Stimulated activated CD4-positive, alpha-beta T cell treated with anti-CD3 and anti-CD28 coated beads, Interleukin-4, amount 100 ng/mL, for 4 hours (primary cell): ENCODE measurements around the gene MMEL1.

ENCODE experiments used
- DNase-seq, 2 experiments: peaks; one replicate each; pipeline ENCODE4 v3.0.0-alpha.2; 2020

MMEL1 gene

DNA sequence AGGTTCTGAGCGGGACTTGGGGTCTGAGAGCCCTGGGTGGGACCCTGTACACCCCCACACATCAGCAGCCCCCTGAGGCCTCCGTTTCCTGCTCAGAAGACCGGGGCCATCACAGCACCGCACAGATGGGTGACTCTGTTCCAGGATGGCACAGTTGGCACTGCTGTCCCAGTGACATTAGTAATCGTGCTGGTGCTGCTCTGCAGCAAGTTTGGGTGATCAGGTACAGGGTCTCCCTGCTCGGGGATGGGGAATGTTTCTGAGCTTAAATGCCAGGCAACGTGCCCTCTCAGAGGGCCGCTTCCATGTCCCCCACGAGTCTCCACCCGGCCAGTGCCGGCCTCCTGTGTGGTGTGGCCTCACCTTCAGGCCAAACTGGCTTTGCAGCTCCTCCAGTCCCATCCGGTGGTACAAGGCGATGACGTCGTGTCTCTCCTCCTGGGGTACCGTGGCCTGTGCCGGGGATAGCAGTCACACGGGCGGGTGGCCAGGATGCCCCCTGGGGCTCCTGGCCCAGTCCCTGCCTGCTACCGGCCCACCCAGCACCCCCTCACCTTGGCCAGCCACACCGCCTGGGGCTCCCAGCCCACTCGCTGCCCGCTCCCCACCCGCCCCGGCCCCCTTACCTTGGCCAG is 29.2 kb downstream of the MMEL1 start:
- no peak for DNase-seq

DNA sequence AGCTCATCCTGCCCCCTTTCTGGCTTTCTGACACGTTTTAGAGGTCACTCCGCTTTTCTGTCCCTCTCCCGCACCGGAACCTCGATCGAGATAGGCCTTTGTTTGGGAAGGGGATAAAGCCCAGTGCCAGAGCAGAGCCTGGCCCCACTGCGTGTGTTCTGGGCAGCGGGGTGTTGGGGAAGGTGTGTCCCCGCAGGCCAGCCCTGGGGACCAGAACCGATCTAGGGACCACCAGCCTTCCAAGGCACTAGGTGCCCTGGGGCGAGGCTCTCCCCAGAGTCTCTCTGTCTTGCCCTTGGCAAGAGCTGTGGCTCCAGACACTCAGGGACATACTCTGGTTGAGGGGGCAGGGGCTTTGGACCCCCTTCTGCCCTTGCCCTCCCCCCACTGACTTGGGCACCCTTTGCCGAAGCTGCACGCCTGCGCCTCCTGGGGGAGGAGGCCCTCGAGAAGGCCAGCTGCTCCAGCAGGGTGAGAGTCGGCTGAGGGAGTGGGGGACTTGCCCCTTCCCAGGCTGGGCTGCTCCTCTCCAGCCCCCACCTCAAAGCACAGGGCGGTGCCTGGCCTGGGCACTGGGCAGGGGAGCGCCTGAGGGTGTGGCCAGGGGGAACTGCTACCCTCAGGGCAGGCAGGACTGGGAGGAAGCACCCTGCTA is 29.8 kb downstream of the MMEL1 start:
- DNase-seq = no peak

DNA sequence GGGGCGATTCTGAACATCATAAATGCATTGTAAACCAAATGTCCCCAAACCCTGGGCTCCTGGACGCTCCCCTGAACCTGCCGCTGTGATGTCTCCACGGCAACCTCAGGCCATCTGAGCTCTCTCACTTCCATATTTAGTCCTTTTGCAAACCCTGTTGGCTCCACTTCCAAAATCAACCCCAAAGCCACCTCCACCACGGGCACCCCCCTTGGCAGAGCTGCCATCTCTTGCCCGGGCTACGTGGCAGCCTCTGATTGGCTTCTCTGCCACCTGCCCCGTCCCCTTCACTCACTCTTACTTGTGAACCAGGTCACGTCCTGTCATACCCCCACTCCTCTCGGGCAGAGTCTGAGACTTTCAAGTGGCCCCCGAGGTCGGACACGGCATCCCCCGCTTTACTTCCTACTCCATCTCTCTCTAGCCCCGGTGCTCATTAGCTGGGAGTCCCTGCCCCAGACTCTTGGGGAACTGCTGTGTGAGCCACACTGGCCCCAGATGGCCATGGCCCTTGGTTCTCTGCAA is 30.4 kb downstream of the MMEL1 start:
- DNase-seq = no peak

DNA sequence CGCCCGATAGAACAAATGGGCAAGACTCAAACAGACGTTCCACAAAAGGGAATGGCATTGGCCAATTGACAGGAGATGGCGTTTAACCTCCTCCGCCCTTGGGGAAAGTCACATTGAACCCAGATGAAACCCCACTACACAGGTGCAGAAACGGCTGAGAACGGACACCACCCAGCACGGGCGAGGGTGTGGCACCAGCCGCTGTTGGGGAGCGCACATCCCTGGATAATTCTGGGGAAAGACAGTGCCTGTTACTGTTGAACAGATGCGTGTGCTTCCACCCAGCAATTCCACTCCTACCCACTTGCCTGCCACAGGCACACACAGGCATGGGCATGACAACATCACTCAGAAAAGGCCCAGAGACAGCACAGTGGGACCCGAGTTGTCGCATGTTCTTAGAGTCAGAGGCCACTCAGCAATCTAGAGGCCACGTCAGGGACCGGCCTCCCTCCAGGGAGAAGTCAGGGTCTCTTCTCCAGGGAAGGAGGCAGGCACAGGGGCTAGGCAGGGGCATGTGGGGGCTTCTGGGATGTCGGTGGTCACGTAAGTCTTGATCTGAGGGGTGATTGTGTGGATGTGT is 31.0 kb downstream of the MMEL1 start:
- DNase-seq = no peak

DNA sequence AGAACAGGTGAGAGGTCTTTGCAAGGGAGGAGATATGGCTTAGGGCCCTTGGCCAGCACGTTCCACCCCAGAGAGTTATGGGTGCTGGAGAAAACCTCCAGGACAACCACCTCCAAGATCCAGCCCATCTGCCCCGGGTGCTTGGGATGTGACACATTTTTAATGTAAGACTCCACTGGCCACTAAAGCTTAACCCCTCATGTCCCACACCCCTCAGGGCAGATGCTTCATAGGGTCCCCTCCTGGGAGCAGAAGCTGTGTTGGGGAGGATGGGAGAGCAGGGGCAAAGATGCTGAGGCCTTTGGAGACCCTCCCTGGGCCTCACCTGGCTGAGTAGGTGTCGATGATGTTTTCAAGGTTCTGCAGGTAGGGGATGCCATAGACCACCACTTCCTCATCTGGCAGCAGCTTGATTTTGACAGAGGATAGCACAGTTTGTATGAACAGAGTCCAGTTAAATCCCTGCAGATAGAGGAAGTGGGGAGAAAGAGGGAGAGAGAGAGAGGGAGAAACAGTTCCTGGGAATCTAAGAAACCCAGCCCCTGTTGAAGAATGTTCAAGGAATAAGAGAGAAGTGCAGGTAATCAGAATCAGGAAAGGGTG is 34.4 kb downstream of the MMEL1 start:
- DNase-seq = no peak

DNA sequence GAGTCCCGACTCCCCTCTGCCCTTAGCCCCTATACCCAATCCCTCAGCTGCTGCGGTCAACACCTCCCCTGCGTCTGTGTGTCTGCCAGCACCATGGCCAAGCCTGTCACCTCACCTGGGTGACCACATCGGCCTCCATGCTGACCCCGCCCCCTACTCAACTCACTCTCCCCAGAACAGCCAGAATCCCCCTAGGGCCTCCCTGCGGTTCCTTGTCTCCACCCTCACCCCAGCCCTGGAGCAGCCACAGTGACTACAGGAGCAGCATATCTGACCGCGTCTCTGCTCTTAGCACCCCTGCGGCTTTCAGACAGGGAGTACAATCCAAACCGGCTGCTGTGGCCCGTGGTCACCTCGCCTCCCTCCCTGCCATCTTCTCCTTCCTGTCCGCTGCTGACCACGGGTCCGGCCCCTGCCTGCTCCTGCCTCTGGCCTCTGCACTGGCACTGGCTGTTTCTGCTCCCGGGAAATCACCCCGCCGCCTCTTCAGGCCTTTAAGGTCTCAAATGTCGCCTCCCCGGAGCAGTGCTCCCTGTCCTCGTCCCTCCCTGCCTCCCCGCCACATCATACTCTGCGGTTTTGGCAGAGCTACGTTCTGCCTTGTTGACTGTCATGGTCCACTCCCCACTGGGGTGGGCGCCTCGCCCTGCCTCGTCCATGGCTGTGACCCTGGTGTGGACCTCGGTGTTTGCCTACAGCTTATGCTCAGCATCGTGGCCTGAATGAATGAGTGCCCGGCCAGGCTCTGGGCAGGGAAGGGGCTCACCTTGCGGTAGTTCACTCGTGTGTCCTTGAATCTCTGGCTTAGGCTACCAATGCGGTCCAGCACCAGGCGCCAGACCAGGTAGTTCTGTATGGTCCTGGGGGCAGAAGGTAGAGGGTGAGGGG is 35.1 kb downstream of the MMEL1 start:
- DNase-seq = no peak

DNA sequence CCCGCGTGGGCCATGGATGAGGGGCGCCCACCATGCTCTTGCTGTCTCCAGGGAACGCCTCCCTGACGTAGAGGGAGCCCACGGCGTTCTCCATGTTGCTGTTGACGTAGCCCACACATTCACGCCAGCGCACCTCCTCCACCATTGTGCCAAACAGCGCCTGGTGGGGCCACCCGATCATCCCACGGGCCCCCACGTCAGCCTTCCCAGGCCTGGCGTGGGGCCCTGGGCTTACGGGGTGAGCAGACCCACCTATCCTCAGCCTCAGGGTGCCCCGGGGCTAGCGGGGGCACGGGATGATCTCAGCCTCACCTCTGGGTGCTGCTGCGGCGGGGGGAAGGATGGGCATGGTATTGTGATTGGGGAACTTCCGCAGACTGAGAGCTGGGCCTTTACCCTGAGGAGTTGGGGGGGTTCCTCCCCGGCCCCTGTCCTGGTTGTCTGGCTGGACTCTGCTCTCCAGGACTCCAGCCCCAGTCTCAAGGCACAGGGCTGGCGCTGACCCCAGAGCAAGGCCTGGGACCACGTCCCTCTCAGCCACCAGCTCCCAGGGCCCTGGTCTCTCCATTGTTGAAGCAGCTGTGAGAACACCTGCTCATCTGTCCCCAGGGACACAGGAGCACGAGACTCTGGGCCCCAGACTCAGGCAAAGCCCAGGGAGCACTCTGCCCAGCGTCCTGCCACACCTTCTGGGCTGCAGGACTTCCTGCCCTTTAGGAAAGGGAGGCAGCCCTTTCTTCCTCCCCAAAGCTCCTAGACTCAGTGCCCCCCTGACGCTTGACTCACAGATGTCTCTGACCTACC is 36.1 kb downstream of the MMEL1 start:
- DNase-seq = no peak

DNA sequence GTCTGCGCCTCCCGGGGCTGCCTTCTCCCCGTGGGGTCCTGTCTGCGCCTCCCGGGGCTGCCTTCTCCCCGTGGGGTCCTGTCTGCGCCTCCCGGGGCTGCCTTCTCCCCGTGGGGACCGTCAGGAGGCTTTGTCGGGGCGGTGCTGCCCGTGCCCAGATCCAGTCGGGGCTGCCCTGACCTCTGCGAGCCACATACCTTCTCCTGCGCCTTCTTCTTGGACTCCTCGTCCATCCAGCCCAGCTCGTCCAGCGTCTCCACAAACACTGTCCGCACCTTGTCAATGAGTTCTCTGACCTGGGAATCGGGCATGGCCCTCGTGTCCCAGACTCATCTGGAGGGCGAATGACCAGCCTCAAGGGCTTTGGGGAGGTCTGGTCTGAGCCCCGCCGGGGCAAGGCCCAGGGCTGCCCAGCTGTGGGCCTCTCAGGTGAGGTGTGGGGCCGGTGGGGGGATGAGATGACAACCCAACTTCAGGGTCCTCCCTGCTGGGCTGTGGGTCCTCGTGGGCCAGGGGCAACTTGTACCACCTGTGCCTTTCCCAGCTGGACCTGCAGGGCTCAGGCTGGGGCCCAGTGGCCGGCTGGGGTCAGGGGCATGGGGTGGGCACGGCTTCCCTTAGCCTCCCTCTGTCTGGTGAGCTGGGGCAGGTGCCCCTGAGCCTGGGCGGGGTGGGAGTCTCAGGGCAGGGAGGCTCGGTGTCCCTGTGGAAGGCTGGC is 36.8 kb downstream of the MMEL1 start:
- DNase-seq = no peak

DNA sequence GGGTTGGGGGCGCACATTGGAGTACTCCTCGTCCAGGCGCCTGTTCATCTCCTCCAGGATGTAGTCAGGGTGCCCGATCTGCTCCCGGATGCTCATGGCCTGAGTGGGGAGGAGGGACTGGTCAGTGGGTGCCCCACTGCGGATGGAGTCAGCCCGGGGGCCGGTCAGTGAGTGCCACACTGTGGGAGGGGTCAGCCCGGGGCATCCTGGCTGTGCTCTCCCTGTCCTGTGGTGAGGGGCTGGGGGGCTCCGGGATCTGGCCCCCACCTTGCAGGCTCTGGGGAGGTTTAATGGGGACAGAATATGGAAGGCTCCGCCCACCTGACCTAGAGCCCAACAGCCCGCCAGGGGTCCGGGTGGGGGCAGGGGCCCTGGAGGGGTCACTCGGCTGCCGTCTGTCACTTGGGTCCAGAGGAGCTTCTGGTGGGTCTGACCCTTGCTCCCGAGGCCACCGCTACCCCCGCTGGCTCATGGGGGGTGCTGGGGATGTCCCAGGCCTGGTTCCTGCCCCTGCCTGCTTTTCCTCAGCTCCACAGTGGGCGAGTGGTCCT is 37.5 kb downstream of the MMEL1 start:
- no peak for DNase-seq

DNA sequence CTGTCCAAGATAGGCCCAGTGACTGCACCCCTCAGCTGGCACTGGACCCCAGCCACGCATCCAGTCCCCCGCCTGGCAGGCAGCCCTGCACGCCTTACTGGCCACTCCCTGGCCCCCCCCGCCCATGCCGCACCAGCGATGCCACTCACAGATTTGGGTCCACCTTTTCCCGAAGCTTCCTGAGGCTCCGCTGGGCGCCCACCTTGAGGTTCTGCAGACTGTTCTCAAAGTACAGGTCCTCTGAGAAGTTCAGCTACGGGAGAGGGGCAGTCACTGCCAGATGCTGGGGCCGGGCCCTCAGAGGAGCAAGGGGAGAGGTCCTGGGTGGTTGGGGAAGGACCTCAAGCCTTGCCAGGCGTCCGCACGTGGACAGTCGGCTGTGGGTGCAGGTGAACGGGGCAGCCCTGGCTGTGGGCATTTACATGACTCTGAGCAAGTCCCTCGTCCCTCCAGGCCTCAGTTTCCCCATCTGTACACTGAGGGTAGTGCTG is 38.1 kb downstream of the MMEL1 start:
- no peak for DNase-seq

DNA sequence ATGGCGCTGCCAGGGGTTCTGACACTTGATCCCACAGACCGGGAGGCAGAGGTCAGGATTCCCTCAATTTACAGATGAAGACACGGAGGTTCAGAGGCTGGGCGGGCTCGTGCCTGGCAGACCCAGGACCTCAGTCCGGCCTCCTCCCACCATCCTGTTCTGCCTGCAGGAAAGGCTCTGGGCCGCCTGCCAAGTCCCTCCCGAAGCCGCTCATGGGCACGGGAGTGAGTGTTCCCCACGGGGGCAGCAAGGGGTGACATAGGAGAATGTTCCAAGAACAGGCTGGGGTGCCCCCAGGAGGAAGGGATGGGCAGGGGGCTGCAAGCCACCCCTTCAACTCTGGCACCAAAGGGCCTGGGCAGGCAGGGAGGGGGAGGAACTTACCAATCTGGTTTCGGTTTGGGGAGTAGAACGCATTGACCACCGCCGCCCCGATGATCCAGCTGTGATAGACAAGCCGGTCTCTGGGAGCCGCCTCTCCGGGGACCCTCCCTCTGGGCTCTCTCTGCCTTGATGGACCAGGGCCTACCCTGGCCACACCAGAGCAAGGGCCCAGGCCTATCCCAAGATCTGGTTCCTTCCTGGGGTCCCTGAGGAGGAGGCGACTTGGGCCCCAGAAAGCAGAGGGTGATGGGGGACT is 38.7 kb downstream of the MMEL1 start:
- no peak for DNase-seq

DNA sequence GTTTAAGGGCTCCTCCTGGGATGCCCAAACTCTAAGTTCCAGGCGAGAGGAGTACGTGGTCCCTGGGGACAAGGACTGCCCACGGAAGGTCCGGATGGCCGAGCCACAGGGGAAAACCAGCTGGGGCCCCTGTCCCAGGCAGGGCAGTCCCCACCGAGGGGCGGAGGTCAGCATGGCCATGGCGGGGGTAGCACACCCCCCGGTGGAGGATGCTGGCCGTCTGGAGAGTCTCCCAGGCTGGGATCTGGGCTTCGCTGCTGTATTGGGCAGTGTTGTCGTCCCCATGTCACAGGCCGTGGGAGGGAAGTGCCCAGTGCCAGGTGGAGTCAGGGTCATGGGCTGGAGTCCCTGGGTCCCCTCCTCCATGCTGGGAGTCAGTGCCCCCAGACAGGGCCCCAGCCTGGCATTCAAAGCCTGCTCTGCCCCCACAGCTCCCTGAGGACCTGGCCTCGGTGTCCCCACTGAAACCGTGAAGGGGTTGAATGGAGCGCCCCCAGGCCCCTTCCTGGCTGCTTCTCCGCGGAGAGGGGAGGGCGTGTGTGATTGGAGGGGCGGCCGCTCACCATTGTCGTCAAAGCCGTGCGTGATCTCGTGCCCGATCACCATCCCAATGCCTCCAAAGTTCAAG is 39.5 kb downstream of the MMEL1 start:
- no peak for DNase-seq

DNA sequence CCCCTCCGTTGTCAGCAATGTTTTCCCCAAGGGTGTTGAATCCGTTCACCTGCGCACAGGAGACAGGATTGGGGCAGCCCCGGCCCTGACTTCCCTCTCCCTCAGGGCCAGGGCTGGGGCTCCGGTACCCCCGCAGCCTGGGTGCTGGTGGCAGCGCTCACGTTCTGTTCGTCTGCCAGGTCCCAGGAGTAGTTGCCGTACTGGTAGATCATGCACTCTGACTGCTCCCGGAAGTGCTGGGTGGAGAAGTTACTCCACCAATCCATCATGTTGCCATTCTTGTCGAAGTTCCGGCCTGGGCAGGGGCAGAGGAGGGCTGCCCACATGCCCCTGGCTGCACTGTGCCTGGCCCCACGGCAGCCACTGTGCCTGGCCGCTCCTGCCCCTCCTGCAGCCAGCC is 40.1 kb downstream of the MMEL1 start:
- no peak for DNase-seq

DNA sequence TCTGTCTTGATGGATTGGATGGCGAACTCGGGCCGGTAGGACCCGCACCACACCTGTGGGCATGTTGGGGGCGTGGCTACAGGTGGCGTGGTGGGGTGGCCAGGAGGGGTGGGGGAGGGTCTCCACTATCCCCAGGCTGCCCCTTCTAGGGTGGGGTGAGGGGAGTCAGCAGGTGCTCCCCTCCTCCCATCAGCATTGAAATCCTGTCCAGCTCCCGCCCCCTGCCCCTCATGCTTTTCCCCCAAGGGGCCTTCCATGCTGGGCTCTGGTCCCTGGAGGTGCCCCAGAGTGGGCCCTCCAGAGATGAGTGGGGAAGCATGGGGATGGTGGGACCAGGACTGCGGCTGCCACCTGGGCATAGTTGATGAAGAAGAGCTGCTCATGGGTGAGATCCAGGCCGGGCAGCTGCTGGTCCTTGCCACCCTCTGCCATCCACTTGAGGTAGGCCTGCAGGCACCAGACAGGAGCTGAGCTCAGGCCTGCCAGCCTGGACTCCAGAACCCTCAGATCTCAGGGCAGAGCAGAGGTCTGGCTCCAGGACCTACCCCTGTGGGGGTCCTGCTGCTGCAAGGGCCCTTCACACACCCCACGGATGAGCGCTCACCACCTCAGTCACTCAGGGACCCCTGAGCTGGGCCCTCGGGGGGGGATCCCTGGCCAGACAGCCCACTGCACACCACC is 41.1 kb downstream of the MMEL1 start:
- no peak for DNase-seq

DNA sequence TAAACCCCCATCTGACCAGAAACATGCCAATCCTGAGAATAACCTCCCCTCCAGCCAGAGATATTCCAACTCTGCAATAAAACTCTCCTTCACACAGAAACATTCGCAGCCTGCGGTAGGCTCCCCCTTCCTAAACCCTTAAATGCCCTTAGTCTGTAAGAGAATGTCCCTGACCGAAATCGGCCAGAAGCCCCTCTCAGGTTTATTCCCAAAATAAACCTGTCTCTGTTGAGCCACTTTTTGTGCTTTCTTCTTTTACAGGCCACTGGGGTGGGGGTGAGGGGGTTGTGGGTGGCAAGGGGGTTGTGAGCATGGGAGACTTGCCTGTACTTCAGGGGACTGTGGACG is 41.6 kb downstream of the MMEL1 start:
- DNase-seq = no peak

DNA sequence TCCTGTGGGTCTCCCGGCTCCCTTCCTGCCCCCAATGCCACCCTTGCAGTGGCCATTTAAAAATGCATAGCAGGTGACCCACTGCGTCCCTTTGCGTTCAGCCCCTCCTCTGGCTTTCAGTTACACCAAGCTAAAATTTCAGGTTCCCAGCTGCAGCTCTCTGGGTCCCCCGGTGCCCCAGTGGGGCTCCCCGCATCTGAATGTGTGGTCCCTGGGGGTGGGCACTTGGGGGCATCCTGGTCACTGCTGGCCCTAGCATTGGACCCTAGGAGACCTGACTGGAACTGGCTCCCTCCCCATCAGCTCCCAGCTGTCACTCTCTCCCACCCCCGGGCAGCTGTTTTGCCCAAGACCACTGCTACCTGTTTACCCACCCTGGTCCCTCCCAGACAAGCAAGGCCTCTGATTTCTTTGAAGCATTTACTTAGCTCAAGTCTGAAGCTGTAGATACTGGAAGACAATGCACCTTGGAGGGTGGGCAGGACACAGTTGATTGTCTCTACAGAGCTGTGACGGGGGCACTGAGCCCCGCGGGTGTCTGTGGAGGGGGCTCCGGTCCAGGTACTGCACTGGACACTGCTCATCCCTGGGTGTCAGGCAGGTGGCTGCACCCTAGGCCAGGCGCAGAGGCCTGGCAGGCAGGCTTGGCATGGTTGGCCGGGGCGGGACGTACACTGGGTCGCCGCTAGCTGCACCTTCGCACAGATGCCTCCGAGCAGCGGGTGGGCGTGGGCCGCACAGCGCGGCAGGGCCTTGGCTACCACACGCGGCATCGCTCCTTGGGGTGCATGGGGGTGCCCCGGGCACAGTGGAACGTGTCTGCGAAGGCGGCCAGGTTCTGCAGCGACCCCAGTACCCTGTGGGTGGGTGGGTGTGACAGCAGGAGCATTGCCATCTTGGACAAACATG is 42.3 kb downstream of the MMEL1 start:
- DNase-seq = no peak

DNA sequence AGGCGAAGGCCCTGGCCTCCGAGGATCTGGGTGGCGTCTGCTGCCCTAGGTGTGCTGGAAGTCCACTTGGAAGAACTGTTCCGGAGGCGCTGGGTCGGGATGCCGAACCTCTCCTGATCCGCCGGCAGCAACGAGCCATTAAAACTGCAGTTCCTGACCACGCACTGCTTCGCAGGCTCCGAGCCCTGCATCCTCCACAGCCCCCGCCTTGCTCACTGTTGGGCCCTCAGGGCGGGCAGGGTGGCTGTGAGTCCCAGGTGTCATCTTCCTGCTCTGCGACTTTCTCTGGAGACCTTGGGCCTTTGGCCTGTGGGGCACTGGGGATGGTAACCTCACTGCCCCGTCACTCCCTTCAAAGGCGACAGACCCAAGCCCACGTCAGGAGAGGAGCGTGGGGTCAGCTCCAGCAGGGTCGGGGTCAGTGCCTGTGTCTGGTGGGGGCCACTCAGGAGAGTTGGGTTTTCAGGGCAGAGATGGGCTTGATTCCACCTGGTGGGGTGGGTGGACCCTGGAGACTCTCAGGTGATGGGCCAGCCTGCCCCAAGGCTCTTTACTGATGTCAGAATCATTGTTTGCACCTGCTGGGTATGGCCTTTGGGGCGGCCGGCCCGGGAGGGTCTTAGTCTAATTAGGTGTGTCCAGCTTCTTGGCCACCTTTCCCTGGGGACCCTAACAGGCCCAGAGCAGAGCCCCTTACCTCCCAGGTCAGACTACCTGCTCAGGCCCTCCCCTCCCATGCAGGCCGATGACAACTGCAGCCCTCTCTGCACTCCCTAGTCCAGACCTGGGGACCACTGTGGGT is 43.2 kb downstream of the MMEL1 start:
- no peak for DNase-seq
